Mesenchymal stem cell (in vitro differentiated cells and primary cell): ENCODE results near the gene RADIL.

ENCODE experiments used
- DNase-seq: peaks from one replicate; pipeline ENCODE4 v3.0.0-alpha.2; 2013
- H2AFZ ChIP-seq: one replicate; pipeline ENCODE4 v1.6.1; 2013; ENCODE audit warnings: low read depth, mild to moderate bottlenecking, control low read depth, inconsistent platforms, low read length, moderate library complexity
- H2AK5ac ChIP-seq: 2 replicates; pipeline ENCODE4 v1.6.1; 2013; ENCODE audit warnings: low read length, moderate library complexity, mild to moderate bottlenecking, inconsistent platforms; ENCODE audit not compliant: severe bottlenecking
- H2BK120ac ChIP-seq: one replicate; pipeline ENCODE4 v1.6.1; 2013; ENCODE audit warnings: low read depth, mild to moderate bottlenecking, inconsistent platforms, low read length, moderate library complexity
- H2BK12ac ChIP-seq, 2 experiments: one replicate each; pipeline ENCODE4 v1.6.1; 2013; ENCODE audit warnings: inconsistent platforms in 2 of 2, low read length in 2 of 2, mild to moderate bottlenecking in 2 of 2, moderate library complexity in 2 of 2, control low read depth in 1 of 2
- H2BK15ac ChIP-seq: one replicate; pipeline ENCODE4 v1.6.1; 2013; ENCODE audit warnings: mild to moderate bottlenecking, low read depth, inconsistent platforms; ENCODE audit not compliant: poor library complexity, severe bottlenecking
- H2BK5ac ChIP-seq: 2 replicates; pipeline ENCODE4 v1.6.1; 2013; ENCODE audit warnings: low read depth, mild to moderate bottlenecking, low read length, control low read depth, inconsistent platforms; ENCODE audit not compliant: poor library complexity, severe bottlenecking
- H3K14ac ChIP-seq, 2 experiments: one replicate each; pipeline ENCODE4 v1.6.1; 2013; ENCODE audit warnings: inconsistent platforms in 2 of 2, low read length in 2 of 2, control low read depth in 1 of 2, mild to moderate bottlenecking in 1 of 2, moderate library complexity in 1 of 2
- H3K18ac ChIP-seq, 2 experiments: one replicate each; pipeline ENCODE4 v1.6.1; 2013; ENCODE audit warnings: inconsistent platforms in 2 of 2, low read length in 2 of 2, control low read depth in 1 of 2, low read depth in 1 of 2, mild to moderate bottlenecking in 1 of 2
- H3K23ac ChIP-seq, 2 experiments: one replicate each; pipeline ENCODE4 v1.6.1; 2013; ENCODE audit warnings: inconsistent platforms in 2 of 2, low read length in 2 of 2, mild to moderate bottlenecking in 2 of 2, moderate library complexity in 2 of 2, control low read depth in 1 of 2
- H3K27ac ChIP-seq: 2 replicates; pipeline ENCODE4 v1.5.1; 2013; ENCODE audit warnings: mild to moderate bottlenecking, moderate library complexity, low read length, control low read depth, inconsistent platforms; ENCODE audit not compliant: poor library complexity, severe bottlenecking
- H3K27me3 ChIP-seq, 2 experiments: 2 replicates each; pipeline versions ENCODE4 v1.6.1 to v1.7.0; 2013; ENCODE audit warnings: low read length in 2 of 2, mild to moderate bottlenecking in 2 of 2, moderate library complexity in 2 of 2, control low read depth in 1 of 2, inconsistent platforms in 1 of 2; ENCODE audit not compliant: control insufficient read depth in 1 of 2, insufficient read depth in 1 of 2
- H3K36me3 ChIP-seq, 2 experiments: 2 replicates each; pipeline versions ENCODE4 v1.6.1 to v1.7.0; 2013; ENCODE audit warnings: low read length in 2 of 2, control low read depth in 1 of 2, inconsistent platforms in 1 of 2, low read depth in 1 of 2, mild to moderate bottlenecking in 1 of 2; ENCODE audit not compliant: insufficient read depth in 2 of 2, control insufficient read depth in 1 of 2
- H3K4ac ChIP-seq, 2 experiments: one replicate each; pipeline ENCODE4 v1.6.1; 2013; ENCODE audit warnings: inconsistent platforms in 2 of 2, low read length in 2 of 2, mild to moderate bottlenecking in 2 of 2, moderate library complexity in 2 of 2, control low read depth in 1 of 2, low read depth in 1 of 2
- H3K4me1 ChIP-seq: 2 replicates; pipeline ENCODE4 v1.6.1; 2013; ENCODE audit warnings: low read depth, low read length, control low read depth; ENCODE audit not compliant: control insufficient read depth, insufficient read depth
- H3K4me2 ChIP-seq: 2 replicates; pipeline ENCODE4 v1.6.1; 2013; ENCODE audit warnings: low read length, mild to moderate bottlenecking, inconsistent platforms; ENCODE audit not compliant: poor library complexity, severe bottlenecking
- H3K4me3 ChIP-seq, 2 experiments: 2 replicates each; pipeline versions ENCODE4 v1.5.1 to v1.7.0; 2013; ENCODE audit warnings: low read length in 2 of 2, mild to moderate bottlenecking in 2 of 2, control low read depth in 1 of 2, low read depth in 1 of 2; ENCODE audit not compliant: insufficient read depth in 1 of 2
- H3K79me1 ChIP-seq: replicated peaks from 2 replicates; pipeline ENCODE4 v1.6.1; 2013; ENCODE audit warnings: mild to moderate bottlenecking, control low read depth, low read length, inconsistent platforms; ENCODE audit not compliant: poor library complexity, severe bottlenecking
- H3K9ac ChIP-seq: 2 replicates; pipeline ENCODE4 v1.7.0; 2013; ENCODE audit warnings: mild to moderate bottlenecking, low read length, moderate library complexity
- H3K9me3 ChIP-seq: 2 replicates; pipeline ENCODE4 v1.7.0; 2013; ENCODE audit warnings: mild to moderate bottlenecking, low read length; ENCODE audit not compliant: control insufficient read depth
- H4K8ac ChIP-seq: one replicate; pipeline ENCODE4 v1.6.1; 2013; ENCODE audit warnings: inconsistent platforms, mild to moderate bottlenecking, low read length, moderate library complexity
- H4K91ac ChIP-seq: one replicate; pipeline ENCODE4 v1.6.1; 2013; ENCODE audit warnings: mild to moderate bottlenecking, low read length, inconsistent platforms
- WGBS: methylation state at CpG from one replicate; pipeline ENCODE4 v1.1.7; 2013; ENCODE audit warnings: mixed read lengths; 5-methylcytosine and 5-hydroxymethylcytosine counted together

Gene RADIL

DNA sequence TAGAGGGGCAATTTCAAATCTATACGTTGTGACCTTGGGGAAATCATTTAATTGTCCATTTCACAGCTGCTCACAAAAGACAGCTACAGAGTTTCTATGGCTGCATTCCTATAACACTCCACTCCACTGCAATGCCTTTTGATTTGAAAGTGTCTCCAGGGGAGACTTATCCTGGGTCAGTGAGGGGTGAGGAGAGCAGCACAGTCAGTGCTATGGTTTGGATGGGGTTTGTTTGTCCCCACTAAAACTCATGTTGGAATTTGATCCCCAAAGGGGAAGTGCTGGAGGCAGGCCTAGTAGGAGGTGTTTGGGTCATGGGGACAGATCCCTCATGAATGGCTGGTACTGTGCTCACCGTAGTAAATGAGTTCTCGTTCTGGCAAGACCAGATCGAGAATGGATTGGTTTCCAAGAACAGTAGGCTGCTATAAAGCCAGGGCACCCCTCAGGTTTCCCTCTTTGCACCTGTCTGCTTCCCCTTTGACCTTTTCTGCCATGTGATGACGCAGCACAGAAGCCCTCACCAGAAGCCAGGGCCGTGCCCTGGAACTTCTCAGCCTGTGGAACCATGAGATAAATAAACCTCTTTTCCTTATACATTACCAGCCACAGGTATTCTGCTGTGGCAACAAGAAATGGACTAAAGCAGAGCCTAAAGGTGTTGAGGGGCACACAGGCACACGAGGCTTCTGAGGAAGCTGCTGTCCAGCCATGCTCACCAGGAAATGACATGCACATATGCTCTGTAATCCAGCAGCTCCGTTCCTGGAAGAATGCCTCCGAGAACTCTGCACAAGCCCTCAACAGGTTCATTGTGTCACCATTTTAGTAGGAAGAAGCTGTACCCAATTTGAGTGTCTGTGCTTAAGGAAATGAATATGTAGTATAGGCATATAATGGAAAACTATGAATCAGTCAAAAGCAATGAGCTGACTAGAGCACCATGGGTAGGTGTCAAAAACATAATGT lies 16.7 kb downstream of the RADIL start:
- no peak overlapping the region for H3K4me2 ChIP-seq
- H2BK15ac ChIP-seq: no peak overlapping the region
- WGBS: 75% methylated on average over 8 of the region's 9 CpGs
- no peaks in the 10 kb centered on the region for H3K36me3 ChIP-seq
- H2AK5ac ChIP-seq: no peak overlapping the region
- H4K91ac ChIP-seq: no peak overlapping the region
- H3K9me3 ChIP-seq: peaks cover 13% of the 10 kb centered on the region
- H2BK12ac ChIP-seq: no peak overlapping the region
- H3K27ac ChIP-seq: no peak overlapping the region
- peaks cover 5% of the 10 kb centered on the region for H3K4me1 ChIP-seq
- no peak overlapping the region for H3K4ac ChIP-seq
- H3K18ac ChIP-seq: no peak overlapping the region
- peaks cover 4 to 10% of the 10 kb centered on the region in 2 experiments for H3K27me3 ChIP-seq
- no peak for DNase-seq
- H2BK120ac ChIP-seq: no peak overlapping the region
- peak overlapping the region in 1 of 2 experiments; percentile 9 for H3K4me3 ChIP-seq
- no peak overlapping the region for H3K9ac ChIP-seq
- no peak overlapping the region for H2BK5ac ChIP-seq
- H3K79me1 ChIP-seq: no peaks in the 10 kb centered on the region
- H4K8ac ChIP-seq: no peak overlapping the region
- H2AFZ ChIP-seq: no peak overlapping the region
- no peak overlapping the region for H3K23ac ChIP-seq
- H3K14ac ChIP-seq: no peak overlapping the region

DNA sequence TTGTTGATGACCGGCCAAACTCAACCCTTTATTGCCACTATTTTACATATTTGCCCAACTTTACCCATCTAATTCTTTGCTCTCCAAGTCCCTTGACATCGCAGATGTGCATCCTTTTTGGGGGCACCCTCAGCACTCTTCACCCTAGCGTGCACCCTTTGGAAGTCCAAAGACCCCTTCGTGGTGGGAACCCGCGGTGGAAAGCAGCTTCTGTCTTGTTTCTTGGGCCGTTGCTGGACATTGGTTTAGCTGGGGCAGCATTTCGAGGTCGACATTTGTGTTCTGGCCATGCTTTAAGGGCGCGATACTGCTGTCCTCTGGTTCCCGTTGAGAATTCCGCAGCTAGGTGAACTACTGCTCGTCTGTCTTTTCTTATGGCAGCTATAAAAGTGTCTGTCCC lies 21.4 kb downstream of the RADIL start:
- H3K4me1 ChIP-seq: no peaks in the 10 kb centered on the region
- no peak overlapping the region for H3K27ac ChIP-seq
- H3K9me3 ChIP-seq: peaks cover 13% of the 10 kb centered on the region
- peaks cover 11 to 19% of the 10 kb centered on the region in 2 experiments for H3K27me3 ChIP-seq
- H3K79me1 ChIP-seq: no peaks in the 10 kb centered on the region
- H2BK12ac ChIP-seq: no peak overlapping the region
- H3K4me2 ChIP-seq: no peak overlapping the region
- no peak for DNase-seq
- 91% methylated on average over 14 of the region's 14 CpGs for WGBS
- no peak overlapping the region for H2AFZ ChIP-seq
- no peak overlapping the region for H3K14ac ChIP-seq
- H4K8ac ChIP-seq: no peak overlapping the region
- H2AK5ac ChIP-seq: no peak overlapping the region
- no peak overlapping the region for H2BK15ac ChIP-seq
- no peaks in the 10 kb centered on the region for H3K36me3 ChIP-seq
- no peak overlapping the region for H4K91ac ChIP-seq
- no peak overlapping the region for H3K23ac ChIP-seq
- no peak overlapping the region for H2BK120ac ChIP-seq
- no peak overlapping the region for H3K18ac ChIP-seq
- no peak overlapping the region for H2BK5ac ChIP-seq
- peak overlapping the region; percentile 24 for H3K9ac ChIP-seq
- no peak overlapping the region for H3K4me3 ChIP-seq
- no peak overlapping the region for H3K4ac ChIP-seq

DNA sequence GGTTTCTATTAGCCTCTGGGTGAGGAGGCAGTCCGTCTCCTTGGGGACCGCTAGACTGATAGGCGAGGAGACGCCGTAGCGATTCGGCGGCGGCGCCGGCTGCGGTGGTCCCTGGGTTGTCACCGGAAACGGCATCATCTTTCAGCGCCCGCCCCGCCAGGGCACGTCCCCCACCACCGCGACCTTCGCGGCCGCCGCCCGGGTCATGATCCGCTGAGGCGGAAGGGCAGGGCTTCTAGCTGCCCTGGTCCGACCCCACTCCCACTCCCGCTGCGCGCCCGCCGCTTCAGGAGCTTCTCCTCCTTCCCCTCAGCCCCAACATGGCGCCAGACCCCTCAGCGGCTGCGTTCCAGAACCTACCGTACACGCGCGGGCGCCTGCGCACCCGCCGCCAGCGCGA lies 21.8 kb downstream of the RADIL start, which contains the start of gene PAPOLB:
TSS of gene PAPOLB (minus strand) at position 358 of the 400 bp plus-strand sequence. CDS start at position 138, 220 bp downstream.
- Histone ChIP-seq H3K27me3 (peaks cover 11 to 19% of the 10 kb centered on the region in 2 experiments), H3K27ac (no peak within 1 kb of the TSS), H2BK15ac (no peak within 1 kb of the TSS), H2BK120ac (no peak within 1 kb of the TSS), H4K91ac (no peak within 1 kb of the TSS), H3K14ac (no peak within 1 kb of the TSS), H3K79me1 (no peaks in the 10 kb centered on the region), H3K4ac (no peak within 1 kb of the TSS), H3K9me3 (peaks cover 13% of the 10 kb centered on the region), H3K4me1 (no peaks in the 10 kb centered on the region), H3K23ac (no peak within 1 kb of the TSS), H3K9ac (peak within 1 kb of the TSS; percentile 24), H2BK5ac (no peak within 1 kb of the TSS), H2AK5ac (no peak within 1 kb of the TSS), H3K18ac (no peak within 1 kb of the TSS), H2BK12ac (no peak within 1 kb of the TSS), H4K8ac (no peak within 1 kb of the TSS), H3K36me3 (no peaks in the 10 kb centered on the region), H2AFZ (no peak within 1 kb of the TSS), H3K4me2 (no peak within 1 kb of the TSS), H3K4me3 (no peak within 1 kb of the TSS)
- WGBS: 97% methylated on average over 37 of the region's 46 CpGs
- no peak for DNase-seq

DNA sequence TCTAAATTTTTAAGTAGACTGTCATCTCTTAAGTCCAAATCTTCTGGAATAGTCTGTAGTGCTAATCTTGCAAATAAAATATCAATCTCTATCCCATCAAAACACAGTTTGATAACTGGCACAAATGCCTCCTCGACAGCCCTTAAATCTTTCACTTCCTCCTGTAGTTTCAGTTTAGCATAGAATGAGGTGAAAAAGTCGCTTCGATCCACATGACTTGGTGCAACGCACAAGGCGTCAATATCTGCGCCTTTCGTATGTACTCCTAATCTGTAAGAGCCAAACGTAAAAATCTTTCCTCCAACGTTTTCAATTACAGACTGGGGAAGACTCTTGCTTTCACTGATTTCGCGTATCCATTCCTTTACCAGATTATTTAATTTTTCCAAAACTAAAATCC lies 22.3 kb downstream of the RADIL start:
- Histone ChIP-seq H2AFZ (no peak overlapping the region), H3K4ac (no peak overlapping the region), H2BK15ac (no peak overlapping the region)

More for the DNA sequence above, 22.3 kb downstream of the RADIL start:
- Histone ChIP-seq H3K4me3 (no peak overlapping the region), H2BK5ac (no peak overlapping the region), H3K18ac (no peak overlapping the region), H3K4me2 (no peak overlapping the region), H2AK5ac (no peak overlapping the region), H3K27me3 (peaks cover 11 to 19% of the 10 kb centered on the region in 2 experiments), H3K36me3 (no peaks in the 10 kb centered on the region), H3K9ac (no peak overlapping the region), H2BK120ac (no peak overlapping the region), H3K27ac (no peak overlapping the region), H3K14ac (no peak overlapping the region), H3K4me1 (no peaks in the 10 kb centered on the region), H4K91ac (no peak overlapping the region), H3K9me3 (peaks cover 13% of the 10 kb centered on the region), H3K23ac (no peak overlapping the region), H2BK12ac (no peak overlapping the region), H4K8ac (no peak overlapping the region), H3K79me1 (no peaks in the 10 kb centered on the region)
- WGBS: 93% methylated on average over 11 of the region's 11 CpGs
- no peak for DNase-seq
